ENCODE measurements around the gene GZMB.

Gene GZMB

GRCh38 chr14:24632336-24632735 is 1.7 kb downstream of the GZMB start:
- Histone ChIP-seq H3K9ac (ENCODE audit: low read length) (no peak overlapping the region), H3K79me2 (ENCODE audit: low read length) (no peaks in the 10 kb centered on the region), H3K4me1 (ENCODE audit: low read length) (no peaks in the 10 kb centered on the region), H3K4me3 (ENCODE audit: low read length) (no peak overlapping the region), H4K20me1 (ENCODE audit: insufficient read depth, low read length) (no peaks in the 10 kb centered on the region), H3K9me3 (ENCODE audit: insufficient read depth, low read length) (no peaks in the 10 kb centered on the region), H3K36me3 (replicated peaks; ENCODE audit: low read depth, low read length) (no peaks in the 10 kb centered on the region), H2AFZ (ENCODE audit: low read depth, low read length) (no peak overlapping the region), H3K27me3 (ENCODE audit: low read depth, low read length) (no peaks in the 10 kb centered on the region; the same call in 1 of the 2 replicates), H3K4me2 (ENCODE audit: low read length) (no peak overlapping the region), H3K27ac (ENCODE audit: low read length) (no peak overlapping the region)
- TF ChIP-seq CTCF (IDR thresholded peaks at IDR 0.05; ENCODE audit: low read depth, low read length) (no peak), EZH2phosphoT487 (IDR thresholded peaks at IDR 0.05; ENCODE audit: low read depth) (no peak)

DNA sequence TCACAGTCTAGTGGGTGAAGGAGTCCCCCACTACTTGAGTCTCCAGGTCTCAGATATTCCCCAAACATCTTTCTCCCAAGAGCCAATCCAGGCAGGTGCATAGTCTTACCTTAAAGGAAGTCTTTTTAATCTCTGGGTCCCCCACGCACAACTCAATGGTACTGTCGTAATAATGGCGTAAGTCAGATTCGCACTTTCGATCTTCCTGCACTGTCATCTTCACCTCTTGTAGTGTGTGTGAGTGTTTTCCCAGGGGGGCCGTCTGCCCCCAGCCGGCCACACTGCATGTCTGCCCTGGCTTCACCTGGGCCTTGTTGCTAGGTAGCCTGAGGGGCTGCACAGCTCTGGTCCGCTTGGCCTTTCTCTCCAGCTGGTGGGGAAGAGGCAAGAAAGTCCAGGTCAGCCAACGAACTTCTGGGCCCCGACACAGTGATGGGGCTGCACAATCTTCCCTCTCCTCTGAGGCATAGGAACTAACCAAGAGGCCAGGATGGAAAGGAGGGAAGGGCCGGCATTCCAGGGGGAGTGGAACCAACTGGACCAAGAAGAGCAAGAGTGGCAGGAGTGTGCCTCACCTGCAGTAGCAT is 2.1 kb downstream of the GZMB start:
- TF ChIP-seq EZH2phosphoT487 (IDR thresholded peaks at IDR 0.05; ENCODE audit: low read depth): no peak
- no peak for TF ChIP-seq CTCF (IDR thresholded peaks at IDR 0.05; ENCODE audit: low read depth, low read length)
- Histone ChIP-seq H3K79me2 (ENCODE audit: low read length) (no peaks in the 10 kb centered on the region), H3K9ac (ENCODE audit: low read length) (no peak overlapping the region), H3K36me3 (replicated peaks; ENCODE audit: low read depth, low read length) (no peaks in the 10 kb centered on the region), H4K20me1 (ENCODE audit: insufficient read depth, low read length) (no peaks in the 10 kb centered on the region), H3K27me3 (ENCODE audit: low read depth, low read length) (no peaks in the 10 kb centered on the region), H2AFZ (ENCODE audit: low read depth, low read length) (no peak overlapping the region), H3K9me3 (ENCODE audit: insufficient read depth, low read length) (no peaks in the 10 kb centered on the region), H3K4me1 (ENCODE audit: low read length) (no peaks in the 10 kb centered on the region), H3K4me3 (ENCODE audit: low read length) (no peak overlapping the region), H3K27ac (ENCODE audit: low read length) (no peak overlapping the region), H3K4me2 (ENCODE audit: low read length) (no peak overlapping the region)

DNA sequence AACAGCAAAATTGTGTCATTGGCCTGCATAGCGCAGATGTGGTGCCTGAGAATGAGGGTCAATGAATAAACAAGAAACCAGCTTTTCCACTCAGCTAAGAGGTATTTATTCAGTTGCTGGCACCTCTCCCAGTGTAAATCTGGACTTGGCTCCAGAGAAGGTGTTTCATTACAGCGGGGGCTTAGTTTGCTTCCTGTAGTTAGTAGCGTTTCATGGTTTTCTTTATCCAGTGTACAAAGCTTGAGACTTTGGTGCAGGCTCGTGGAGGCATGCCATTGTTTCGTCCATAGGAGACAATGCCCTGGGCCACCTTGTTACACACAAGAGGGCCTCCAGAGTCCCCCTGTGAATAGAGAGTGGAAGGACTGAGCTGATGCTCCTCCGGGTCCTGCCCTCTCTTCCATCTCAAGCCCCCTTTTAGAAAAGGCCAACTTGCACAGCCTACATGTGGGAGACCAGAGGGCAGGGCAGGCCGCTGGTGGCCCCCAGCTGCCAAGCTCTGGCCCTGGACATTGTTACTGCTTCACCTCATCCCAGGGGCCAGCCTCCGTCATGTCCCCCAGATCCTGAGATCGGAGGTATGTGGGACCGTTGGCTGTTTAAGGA is 3.0 kb downstream of the GZMB start:
- Histone ChIP-seq H3K79me2 (ENCODE audit: low read length) (no peaks in the 10 kb centered on the region), H3K27ac (ENCODE audit: low read length) (no peak overlapping the region), H3K9ac (ENCODE audit: low read length) (no peak overlapping the region), H3K36me3 (replicated peaks; ENCODE audit: low read depth, low read length) (no peaks in the 10 kb centered on the region), H3K9me3 (ENCODE audit: insufficient read depth, low read length) (no peaks in the 10 kb centered on the region), H3K4me3 (ENCODE audit: low read length) (no peak overlapping the region), H3K27me3 (ENCODE audit: low read depth, low read length) (no peaks in the 10 kb centered on the region), H2AFZ (ENCODE audit: low read depth, low read length) (no peak overlapping the region), H3K4me1 (ENCODE audit: low read length) (no peaks in the 10 kb centered on the region), H3K4me2 (ENCODE audit: low read length) (no peak overlapping the region), H4K20me1 (ENCODE audit: insufficient read depth, low read length) (no peaks in the 10 kb centered on the region)
- TF ChIP-seq CTCF (IDR thresholded peaks at IDR 0.05; ENCODE audit: low read depth, low read length): no peak
- no peak for TF ChIP-seq EZH2phosphoT487 (IDR thresholded peaks at IDR 0.05; ENCODE audit: low read depth)

DNA sequence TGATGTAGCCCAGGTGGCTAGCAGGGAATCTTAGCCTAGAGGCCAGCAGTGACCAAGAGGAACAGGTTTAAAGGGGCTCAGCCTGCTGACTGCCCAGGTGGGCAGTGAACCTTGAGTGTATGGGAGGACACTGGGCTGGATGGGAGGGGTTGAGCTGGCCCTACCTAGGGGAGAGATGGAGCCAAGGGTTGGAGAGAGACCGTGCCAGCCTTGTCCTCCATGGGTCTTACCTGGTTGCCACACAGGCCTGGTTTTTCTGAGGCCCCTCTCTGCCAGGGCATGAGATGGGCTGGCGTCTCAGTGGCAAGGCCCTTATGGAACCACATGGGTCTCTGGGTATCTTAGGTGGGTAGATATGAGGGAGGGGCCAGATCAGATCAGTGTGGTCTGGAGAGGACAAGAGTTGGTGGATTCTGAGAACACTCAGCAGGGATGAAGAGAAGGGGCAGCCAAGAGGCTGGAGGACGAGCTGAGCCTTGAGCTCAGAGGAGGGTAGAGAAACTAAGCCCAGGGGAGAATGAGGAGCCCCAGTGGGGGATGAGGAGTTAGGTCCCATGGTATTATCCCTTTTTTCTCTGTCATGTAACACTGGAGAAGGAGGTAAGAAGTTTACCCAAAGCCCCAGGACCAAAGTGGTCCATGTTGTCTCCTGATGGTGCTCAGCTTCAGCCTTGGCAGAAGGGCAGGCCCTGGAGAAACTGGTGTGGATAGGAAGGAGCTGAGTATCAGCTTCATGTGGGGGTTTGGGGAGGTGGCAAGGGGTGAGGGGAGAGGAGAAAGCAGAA is 3.7 kb downstream of the GZMB start:
- Histone ChIP-seq H3K4me2 (ENCODE audit: low read length) (no peak overlapping the region), H3K79me2 (ENCODE audit: low read length) (no peaks in the 10 kb centered on the region), H4K20me1 (ENCODE audit: insufficient read depth, low read length) (no peaks in the 10 kb centered on the region), H3K4me1 (ENCODE audit: low read length) (no peaks in the 10 kb centered on the region), H3K36me3 (replicated peaks; ENCODE audit: low read depth, low read length) (no peaks in the 10 kb centered on the region), H3K9me3 (ENCODE audit: insufficient read depth, low read length) (no peaks in the 10 kb centered on the region), H3K27me3 (ENCODE audit: low read depth, low read length) (no peaks in the 10 kb centered on the region), H3K4me3 (ENCODE audit: low read length) (no peak overlapping the region), H2AFZ (ENCODE audit: low read depth, low read length) (no peak overlapping the region), H3K9ac (ENCODE audit: low read length) (no peak overlapping the region), H3K27ac (ENCODE audit: low read length) (no peak overlapping the region)
- TF ChIP-seq CTCF (IDR thresholded peaks at IDR 0.05; ENCODE audit: low read depth, low read length) (no peak), EZH2phosphoT487 (IDR thresholded peaks at IDR 0.05; ENCODE audit: low read depth) (no peak)

All from OCI-LY3 (cell line).